Measurements from ENCODE around the gene MRPL38. TPM values are rescaled to one million over a fixed set of nuclear protein-coding genes. Genes with fewer than 3 reads are reported as not detected.

MRPL38 gene
- total RNA-seq, 1 experiment from 2014 or later: 108 TPM

GRCh38 chr17:75885431-75885830, 19.3 kb downstream of the MRPL38 start:
- Histone ChIP-seq H3K9me3 (ENCODE audit: control insufficient read depth, low read depth, low read length) (no peaks in the 10 kb centered on the region), H3T11ph (ENCODE audit: low read length) (no peak overlapping the region), H3K4ac (ENCODE audit: low read depth, low read length) (no peak overlapping the region), H3K79me1 (ENCODE audit: insufficient read depth, low read depth, low read length, poor library complexity, severe bottlenecking) (no peaks in the 10 kb centered on the region), H2BK15ac (ENCODE audit: low read depth, low read length) (no peak overlapping the region), H2BK20ac (ENCODE audit: low read depth, low read length, poor library complexity, severe bottlenecking) (no peak overlapping the region), H3K23me2 (ENCODE audit: insufficient read length, low read depth, low read length, poor library complexity, severe bottlenecking) (no peaks in the 10 kb centered on the region), H3K27ac (ENCODE audit: insufficient read length, low read depth, low read length) (no peak overlapping the region), H2AFZ (ENCODE audit: low read length) (no peak overlapping the region), H4K5ac (ENCODE audit: insufficient read length, low read depth, low read length) (no peak overlapping the region), H3K79me2 (ENCODE audit: insufficient read depth, low read length) (no peaks in the 10 kb centered on the region), H2BK120ac (ENCODE audit: low read depth, low read length, poor library complexity, severe bottlenecking) (no peak overlapping the region), H3K9ac (ENCODE audit: extremely low read depth, insufficient read length, low read length) (no peak overlapping the region), H4K20me1 (ENCODE audit: control insufficient read depth, insufficient read depth, insufficient read length) (no peaks in the 10 kb centered on the region), H3K27me3 (ENCODE audit: insufficient read depth, low read length) (no peaks in the 10 kb centered on the region), H2AK5ac (ENCODE audit: insufficient read length, low read length) (no peak overlapping the region), H4K8ac (replicated peaks; ENCODE audit: insufficient read length, low read depth, low read length) (no peak overlapping the region), H2BK5ac (ENCODE audit: insufficient read length, low read length) (no peak overlapping the region), H2BK12ac (ENCODE audit: insufficient read length, low read depth, low read length) (no peak overlapping the region), H3K18ac (ENCODE audit: insufficient read length, low read depth, low read length) (no peak overlapping the region), H3K14ac (ENCODE audit: insufficient read depth, low read length) (no peak overlapping the region), H4K91ac (ENCODE audit: insufficient read length, low read depth, low read length) (no peak overlapping the region), H3K4me1 (ENCODE audit: insufficient read depth, low read length) (no peaks in the 10 kb centered on the region), H3K4me2 (ENCODE audit: insufficient read depth, insufficient read length, low read length) (no peak overlapping the region), H3K23ac (ENCODE audit: insufficient read length, low read depth, low read length) (no peak overlapping the region), H3K56ac (ENCODE audit: insufficient read length, low read depth, low read length) (no peak overlapping the region)
- no peak for TF ChIP-seq CTCF (conservative IDR thresholded peaks at IDR 0.05)
- Mint-ChIP-seq H3K9me3 (no peaks in the 10 kb centered on the region), H3K4me1 (no peaks in the 10 kb centered on the region), H3K27me3 (ENCODE audit: low read depth) (peaks cover 15% of the 10 kb centered on the region), H3K27ac (peak overlapping the region in 1 of 3 experiments; percentile 54; a peak in 1 of 7 replicates), H3K36me3 (ENCODE audit: insufficient read depth in 1 of 3, low read depth in 3 of 3) (peaks cover 5 to 14% (median 12%) of the 10 kb centered on the region in 3 experiments; a peak in 6 of 7 replicates), H3K4me3 (no peak overlapping the region)
- DNase-seq: no peak
- no CpG with 5 or more reads among the region's 8 CpGs for WGBS (ENCODE audit: extremely low coverage, insufficient read length, low lambda C conversion rate)
